Esophagus squamous epithelium (tissue), 5 donors: ENCODE data around the gene GABRR2. TPM values are rescaled to one million over a fixed set of nuclear protein-coding genes. Genes with fewer than 3 reads are reported as not detected.
"Not testable (repeated sequence)": the region's sequence is repeated elsewhere in the genome, so short reads cannot be mapped to it uniquely, and the experiment has no call there.

Experiments used
- DNase-seq: peaks from one replicate; lab custom pipeline; 2025; lab: John Stamatoyannopoulos, UW
- H3K27ac ChIP-seq, 4 donors: fragments of 200-600 bp; sonication (generic); one replicate each; pipeline ENCODE4 v1.5.1; 2016 to 2019; ENCODE audit warnings: mild to moderate bottlenecking in 1 of 4
- H3K27me3 ChIP-seq, 4 donors: fragments of 200-600 bp; sonication (generic); 1 replicate in 3 of 4; 2 replicates in 1 of 4; pipeline versions ENCODE4 v1.5.1 to v1.6.0; 2017 to 2021; ENCODE audit warnings: antibody characterized with exemption in 1 of 4
- H3K36me3 ChIP-seq, 3 donors: fragments of 200-600 bp; sonication (generic); one replicate each; pipeline ENCODE4 v1.5.1; 2016 to 2019
- H3K4me1 ChIP-seq, 3 donors: fragments of 200-600 bp; sonication (generic); one replicate each; pipeline ENCODE4 v1.5.1; 2017 to 2019
- H3K4me3 ChIP-seq, 4 donors: fragments of 200-600 bp; sonication (generic); 1 replicate in 3 of 4; 2 replicates in 1 of 4; pipeline ENCODE4 v1.5.1; 2016 to 2019; ENCODE audit warnings: mild to moderate bottlenecking in 2 of 4, moderate library complexity in 1 of 4
- H3K9me3 ChIP-seq, 3 donors: fragments of 200-600 bp; sonication (generic); one replicate each; pipeline ENCODE4 v1.5.1; 2016 to 2019
- POLR2A ChIP-seq, 4 donors: fragments of 450-650 bp; IDR thresholded peaks; one replicate each; pipeline ENCODE4 v1.6.1; 2017; ENCODE audit warnings: antibody characterized with exemption in 4 of 4, mild to moderate bottlenecking in 4 of 4, moderate library complexity in 3 of 4
- WGBS, 2 donors: methylation state at CpG; one replicate each; pipeline ENCODE4 v1.1.5; 2018; 5-methylcytosine and 5-hydroxymethylcytosine counted together
- intact Hi-C: fragments of 100-400 bp; cut with DNase I; formaldehyde crosslinking; loops from one replicate; pipeline ENCODE4 v1.15.0; 2022
- total RNA-seq, 4 donors: library from RNA; depleted of rRNA; stranded (reverse); fragments of >200 nt; gene quantifications; one replicate each; pipeline ENCODE4 v1.1.0, GENCODE V29; 2016
- TF ChIP-seq, protein P1 (sequence below), 6 experiments: fragments of 450-650 bp in 4 of 6; fragments of 200-600 bp in 2 of 6; sonication (generic) in 2 of 6; IDR thresholded peaks; one replicate each; pipeline ENCODE4 v1.5.1; 2016 to 2019; ENCODE audit warnings: antibody characterized with exemption in 6 of 6, mild to moderate bottlenecking in 4 of 6, moderate library complexity in 4 of 6
- donor health status: DM: yes; HTN: yes; CAD: no.

Gene GABRR2
- total RNA-seq, 4 donors from 2014 or later = 0.19 TPM; not detected in 3

- no peaks in the 10 kb centered on the region for H3K27me3 ChIP-seq
- H3K36me3 ChIP-seq = no peaks in the 10 kb centered on the region
- H3K4me3 ChIP-seq = no peak overlapping the region
- H3K9me3 ChIP-seq = no peaks in the 10 kb centered on the region
- no peak for DNase-seq
- no peak overlapping the region for H3K27ac ChIP-seq
- 11 to 18% methylated on average over 3 of the region's 3 CpGs for WGBS, 2 donors
- intact Hi-C loops = loop anchor here (5.0 to 10.0 kb wide), 2 partner anchors 118 to 260 kb away; no protein-coding TSS in a partner anchor
- peaks cover 0 to 9% (median 0%) of the 10 kb centered on the region in 3 donors for H3K4me1 ChIP-seq
- TF ChIP-seq, protein P1, sequence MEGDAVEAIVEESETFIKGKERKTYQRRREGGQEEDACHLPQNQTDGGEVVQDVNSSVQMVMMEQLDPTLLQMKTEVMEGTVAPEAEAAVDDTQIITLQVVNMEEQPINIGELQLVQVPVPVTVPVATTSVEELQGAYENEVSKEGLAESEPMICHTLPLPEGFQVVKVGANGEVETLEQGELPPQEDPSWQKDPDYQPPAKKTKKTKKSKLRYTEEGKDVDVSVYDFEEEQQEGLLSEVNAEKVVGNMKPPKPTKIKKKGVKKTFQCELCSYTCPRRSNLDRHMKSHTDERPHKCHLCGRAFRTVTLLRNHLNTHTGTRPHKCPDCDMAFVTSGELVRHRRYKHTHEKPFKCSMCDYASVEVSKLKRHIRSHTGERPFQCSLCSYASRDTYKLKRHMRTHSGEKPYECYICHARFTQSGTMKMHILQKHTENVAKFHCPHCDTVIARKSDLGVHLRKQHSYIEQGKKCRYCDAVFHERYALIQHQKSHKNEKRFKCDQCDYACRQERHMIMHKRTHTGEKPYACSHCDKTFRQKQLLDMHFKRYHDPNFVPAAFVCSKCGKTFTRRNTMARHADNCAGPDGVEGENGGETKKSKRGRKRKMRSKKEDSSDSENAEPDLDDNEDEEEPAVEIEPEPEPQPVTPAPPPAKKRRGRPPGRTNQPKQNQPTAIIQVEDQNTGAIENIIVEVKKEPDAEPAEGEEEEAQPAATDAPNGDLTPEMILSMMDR (IDR thresholded peaks at IDR 0.05) = peak in 5 of 6 experiments; percentile 39 to 69 (median 53)
- TF ChIP-seq POLR2A (IDR thresholded peaks at IDR 0.05) = no peak
Observed at GRCh38 chr6:89242574-89243330, 72.3 kb downstream of the GABRR2 start.

- intact Hi-C loops = no loop called here
- WGBS, 2 donors = 60 to 72% methylated on average over 3 of the region's 3 CpGs
- no peaks in the 10 kb centered on the region for H3K36me3 ChIP-seq
- H3K4me1 ChIP-seq = peaks cover 0 to 13% (median 0%) of the 10 kb centered on the region in 3 donors
- no peaks in the 10 kb centered on the region for H3K27me3 ChIP-seq
- H3K9me3 ChIP-seq = no peaks in the 10 kb centered on the region
- H3K4me3 ChIP-seq = no peak overlapping the region
- no peak for DNase-seq
- H3K27ac ChIP-seq = no peak overlapping the region
- TF ChIP-seq POLR2A (IDR thresholded peaks at IDR 0.05) = no peak
- TF ChIP-seq, protein P1 (IDR thresholded peaks at IDR 0.05) = peak in 4 of 6 experiments; percentile 13 to 32 (median 20)
Observed at GRCh38 chr6:89239338-89239737, 75.8 kb downstream of the GABRR2 start.

GRCh38 chr6:89237158-89237557 lies 77.9 kb downstream of the GABRR2 start:
- Histone ChIP-seq H3K9me3 (no peaks in the 10 kb centered on the region), H3K4me3 (no peak overlapping the region), H3K27me3 (no peaks in the 10 kb centered on the region), H3K36me3 (no peaks in the 10 kb centered on the region), H3K27ac (peak overlapping the region in 1 of 4 donors; percentile 39), H3K4me1 (peaks cover 0 to 5% (median 0%) of the 10 kb centered on the region in 3 donors)
- no peak for DNase-seq
- TF ChIP-seq POLR2A (IDR thresholded peaks at IDR 0.05) = no peak
- TF ChIP-seq, protein P1 (IDR thresholded peaks at IDR 0.05) = no peak
- intact Hi-C loops = no loop called here

DNA sequence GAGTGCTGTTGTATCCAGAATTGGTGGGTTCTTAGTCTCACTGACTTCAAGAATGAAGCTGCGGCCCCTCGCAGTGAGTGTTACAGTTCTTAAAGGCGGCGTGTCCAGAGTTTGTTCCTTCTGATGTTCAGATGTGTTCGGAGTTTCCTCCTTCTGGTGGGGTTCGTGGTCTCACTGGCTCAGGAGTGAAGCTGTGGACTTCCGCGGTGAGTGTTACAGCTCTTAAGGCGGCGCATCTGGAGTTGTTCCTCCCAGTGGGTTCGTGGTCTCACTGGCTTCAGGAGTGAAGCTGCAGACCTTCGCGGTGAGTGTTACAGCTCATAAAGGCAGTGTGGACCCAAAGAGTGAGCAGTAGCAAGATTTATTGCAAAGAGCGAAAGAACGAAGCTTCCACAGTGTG lies 81.5 kb downstream of the GABRR2 start:
- H3K27ac ChIP-seq, intact Hi-C loops, H3K4me1 ChIP-seq, H3K36me3 ChIP-seq, H3K27me3 ChIP-seq, H3K9me3 ChIP-seq, H3K4me3 ChIP-seq, DNase-seq: not testable (repeated sequence)
- WGBS, 2 donors = 88% methylated on average over 7 to 9 of the region's 15 CpGs

GRCh38 chr6:89222712-89223039 lies 92.4 kb downstream of the GABRR2 start:
- no peak overlapping the region for H3K4me3 ChIP-seq
- 69 to 79% methylated on average over 4 of the region's 4 CpGs for WGBS, 2 donors

More at GRCh38 chr6:89222712-89223039, 92.4 kb downstream of the GABRR2 start:
- Histone ChIP-seq H3K36me3 (no peaks in the 10 kb centered on the region), H3K27ac (no peak overlapping the region), H3K9me3 (no peaks in the 10 kb centered on the region), H3K4me1 (peaks cover 0 to 11% (median 0%) of the 10 kb centered on the region in 3 donors), H3K27me3 (no peaks in the 10 kb centered on the region)
- TF ChIP-seq, protein P1 (IDR thresholded peaks at IDR 0.05) = no peak
- TF ChIP-seq POLR2A (IDR thresholded peaks at IDR 0.05) = no peak
- DNase-seq = no peak
- intact Hi-C loops = no loop called here
